HepG2 (cell line): ENCODE measurements around the gene HOXA6.

ENCODE experiments used
- CTCF ChIP-seq: sonication (generic); formaldehyde crosslinking; IDR thresholded peaks from 2 replicates; pipeline ENCODE4 v1.5.0; 2020; ENCODE audit warnings: mild to moderate bottlenecking, missing genetic modification reagents, moderate library complexity
- FOXJ3 ChIP-seq: sonication (generic); formaldehyde crosslinking; IDR thresholded peaks from 2 replicates; pipeline ENCODE4 v1.4.0; 2020; ENCODE audit warnings: missing genetic modification reagents, mild to moderate bottlenecking, borderline replicate concordance
- HMG20A ChIP-seq: IDR thresholded peaks from 2 replicates; pipeline ENCODE4 v1.6.1; 2016; ENCODE audit warnings: borderline replicate concordance
- MBNL3 ChIP-seq: fragments of 250-450 bp; sonication (Bioruptor Pico); conservative IDR thresholded peaks from 2 replicates; pipeline ENCODE4 v1.8.0; 2022; ENCODE audit warnings: mild to moderate bottlenecking, inconsistent platforms
- MIER3 ChIP-seq: IDR thresholded peaks from 2 replicates; pipeline ENCODE4 v1.6.1; 2016; ENCODE audit warnings: missing compliant biosample characterization, borderline replicate concordance
- SMC3 ChIP-seq: IDR thresholded peaks from 2 replicates; pipeline ENCODE4 v1.6.1; 2011; ENCODE audit warnings: low read length, improper control_type of control experiment
- TBP ChIP-seq: sonication (generic); formaldehyde crosslinking; IDR thresholded peaks from 2 replicates; pipeline ENCODE4 v1.5.0; 2020; ENCODE audit warnings: missing genetic modification reagents
- ZNF772 ChIP-seq: sonication (generic); formaldehyde crosslinking; IDR thresholded peaks from 2 replicates; pipeline ENCODE4 v1.5.0; 2020; ENCODE audit warnings: mild to moderate bottlenecking, missing genetic modification reagents
- ZSCAN30 ChIP-seq: sonication (generic); formaldehyde crosslinking; IDR thresholded peaks from 2 replicates; pipeline ENCODE4 v1.5.0; 2020; ENCODE audit warnings: mild to moderate bottlenecking, missing genetic modification reagents
- TF ChIP-seq, protein P1 (sequence below): sonication (generic); formaldehyde crosslinking; IDR thresholded peaks from 2 replicates; pipeline ENCODE4 v1.8.1; 2022; ENCODE audit warnings: mild to moderate bottlenecking, missing genetic modification reagents

DNA sequence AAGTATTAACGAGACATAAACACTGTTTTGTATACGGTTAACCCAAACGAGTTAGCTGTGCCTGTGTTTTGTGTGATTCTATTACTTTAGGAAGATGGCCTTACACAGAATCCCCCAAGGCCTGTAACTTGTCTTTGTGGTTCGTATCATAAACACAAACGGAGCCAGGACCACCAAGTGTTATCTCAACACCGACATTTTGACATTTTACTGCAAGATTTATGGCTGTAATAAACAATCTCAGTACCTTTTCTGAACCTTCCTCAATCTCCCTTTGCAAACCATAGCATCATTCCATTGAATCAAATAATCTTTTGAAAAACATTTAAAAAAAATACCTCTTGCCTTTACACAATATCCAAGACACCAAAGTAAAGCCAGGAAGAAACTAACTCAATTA is 14.6 kb downstream of the HOXA6 start:
- TF ChIP-seq MBNL3 (CRISPR knock-in tag) (no peak), CTCF (CRISPR knock-in tag) (no peak), SMC3 (no peak), TBP (CRISPR knock-in tag) (no peak), HMG20A (CRISPR knock-in tag) (no peak), ZSCAN30 (CRISPR knock-in tag) (no peak), MIER3 (CRISPR knock-in tag) (no peak), ZNF772 (no peak), FOXJ3 (no peak)
- TF ChIP-seq, protein P1, sequence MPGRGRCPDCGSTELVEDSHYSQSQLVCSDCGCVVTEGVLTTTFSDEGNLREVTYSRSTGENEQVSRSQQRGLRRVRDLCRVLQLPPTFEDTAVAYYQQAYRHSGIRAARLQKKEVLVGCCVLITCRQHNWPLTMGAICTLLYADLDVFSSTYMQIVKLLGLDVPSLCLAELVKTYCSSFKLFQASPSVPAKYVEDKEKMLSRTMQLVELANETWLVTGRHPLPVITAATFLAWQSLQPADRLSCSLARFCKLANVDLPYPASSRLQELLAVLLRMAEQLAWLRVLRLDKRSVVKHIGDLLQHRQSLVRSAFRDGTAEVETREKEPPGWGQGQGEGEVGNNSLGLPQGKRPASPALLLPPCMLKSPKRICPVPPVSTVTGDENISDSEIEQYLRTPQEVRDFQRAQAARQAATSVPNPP: no peak
